Measurements from ENCODE around the gene LIG1. TPM values are rescaled to one million over a fixed set of nuclear protein-coding genes. Genes with fewer than 3 reads are reported as not detected.

LIG1 gene
- total and polyA plus RNA-seq, 2 experiments from 2014 or later: 9.3 to 14.5 TPM

DNA sequence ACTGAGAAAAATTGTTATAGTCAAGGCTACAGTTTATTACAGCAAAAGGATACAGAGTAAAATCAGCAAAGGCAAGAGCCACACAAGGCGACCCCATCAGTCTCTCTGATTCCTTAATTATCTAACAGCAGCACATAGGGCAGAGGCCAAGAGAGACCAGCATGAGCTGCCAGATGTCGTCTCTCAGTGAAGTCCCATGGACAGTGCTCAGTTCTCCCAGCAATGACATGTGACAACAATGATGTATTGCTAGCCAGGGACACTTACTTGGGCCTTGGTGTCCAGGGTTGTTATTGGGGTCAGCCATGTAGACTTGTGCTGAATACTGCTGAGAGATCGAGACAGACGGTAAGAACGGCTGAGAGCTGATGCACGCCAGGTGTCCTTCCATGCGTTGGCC lies 22.6 kb upstream of the LIG1 start:
- Histone ChIP-seq H3F3A (ENCODE audit: insufficient read depth) (no peaks in the 10 kb centered on the region), H3K4me2 (ENCODE audit: unreplicated experiment) (no peak overlapping the region), H3K9ac (no peak overlapping the region), H3K9me2 (ENCODE audit: insufficient read depth) (no peaks in the 10 kb centered on the region), H3K79me2 (ENCODE audit: insufficient read depth) (no peaks in the 10 kb centered on the region), H2AFZ (no peak overlapping the region), H3K36me3 (ENCODE audit: low read depth) (no peaks in the 10 kb centered on the region), H3K9me3 (ENCODE audit: low read depth) (no peaks in the 10 kb centered on the region), H3K27me3 (replicated peaks; ENCODE audit: insufficient read depth) (no peaks in the 10 kb centered on the region), H3K27ac (no peak overlapping the region), H3K4me1 (ENCODE audit: insufficient read depth) (no peaks in the 10 kb centered on the region), H3K4me3 (no peak overlapping the region), H4K20me1 (ENCODE audit: insufficient read depth) (no peaks in the 10 kb centered on the region)
- 81% methylated on average over 7 of the region's 7 CpGs for WGBS, 2 experiments (ENCODE audit: low coverage in 1 of 2, low lambda C conversion rate in 2 of 2, missing lambda C conversion rate in 2 of 2)
- in situ Hi-C loops (cut with MboI): no loop called here
- TF ChIP-seq EZH2 (IDR thresholded peaks at IDR 0.05; ENCODE audit: insufficient read depth, poor library complexity, severe bottlenecking) (no peak), EZH2phosphoT487 (IDR thresholded peaks at IDR 0.05; ENCODE audit: insufficient read depth, low read depth) (no peak)
- no peak for DNase-seq

DNA sequence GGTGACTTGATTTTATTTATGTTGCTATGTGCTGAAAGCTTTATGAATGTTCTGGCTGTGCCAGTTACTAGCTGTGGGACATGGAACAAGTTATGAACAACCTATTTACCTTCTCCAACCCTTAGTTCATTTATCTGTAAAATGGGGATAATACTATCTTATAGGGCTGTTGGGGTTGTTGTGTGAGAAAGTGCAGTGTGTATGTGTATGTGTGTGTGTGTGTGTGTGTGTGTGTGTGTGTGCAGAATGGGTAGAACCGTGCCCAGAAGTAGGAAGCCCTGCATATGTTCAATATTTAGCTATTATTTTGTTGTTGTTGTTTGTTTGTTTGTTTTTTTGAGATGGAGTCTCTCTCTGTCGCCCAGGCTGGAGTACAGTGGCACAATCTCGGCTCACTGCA lies 20.7 kb upstream of the LIG1 start:
- DNase-seq: no peak
- H3K27ac ChIP-seq: no peak overlapping the region
- no peaks in the 10 kb centered on the region for H3F3A ChIP-seq (ENCODE audit: insufficient read depth)
- no peaks in the 10 kb centered on the region for H3K27me3 ChIP-seq (replicated peaks; ENCODE audit: insufficient read depth)
- no peaks in the 10 kb centered on the region for H3K9me2 ChIP-seq (ENCODE audit: insufficient read depth)
- in situ Hi-C loops (cut with MboI): no loop called here
- no peaks in the 10 kb centered on the region for H3K4me1 ChIP-seq (ENCODE audit: insufficient read depth)
- no peak overlapping the region for H3K4me2 ChIP-seq (ENCODE audit: unreplicated experiment)
- H3K36me3 ChIP-seq (ENCODE audit: low read depth): no peaks in the 10 kb centered on the region
- no peaks in the 10 kb centered on the region for H3K79me2 ChIP-seq (ENCODE audit: insufficient read depth)
- TF ChIP-seq EZH2phosphoT487 (IDR thresholded peaks at IDR 0.05; ENCODE audit: insufficient read depth, low read depth) (no peak), EZH2 (IDR thresholded peaks at IDR 0.05; ENCODE audit: insufficient read depth, poor library complexity, severe bottlenecking) (no peak)
- H3K9ac ChIP-seq: no peak overlapping the region
- no peaks in the 10 kb centered on the region for H3K9me3 ChIP-seq (ENCODE audit: low read depth)
- no peaks in the 10 kb centered on the region for H4K20me1 ChIP-seq (ENCODE audit: insufficient read depth)
- H3K4me3 ChIP-seq: no peak overlapping the region
- no peak overlapping the region for H2AFZ ChIP-seq
- WGBS, 2 experiments (ENCODE audit: low coverage in 1 of 2, low lambda C conversion rate in 2 of 2, missing lambda C conversion rate in 2 of 2): 96 to 97% methylated on average over 3 of the region's 3 CpGs

DNA sequence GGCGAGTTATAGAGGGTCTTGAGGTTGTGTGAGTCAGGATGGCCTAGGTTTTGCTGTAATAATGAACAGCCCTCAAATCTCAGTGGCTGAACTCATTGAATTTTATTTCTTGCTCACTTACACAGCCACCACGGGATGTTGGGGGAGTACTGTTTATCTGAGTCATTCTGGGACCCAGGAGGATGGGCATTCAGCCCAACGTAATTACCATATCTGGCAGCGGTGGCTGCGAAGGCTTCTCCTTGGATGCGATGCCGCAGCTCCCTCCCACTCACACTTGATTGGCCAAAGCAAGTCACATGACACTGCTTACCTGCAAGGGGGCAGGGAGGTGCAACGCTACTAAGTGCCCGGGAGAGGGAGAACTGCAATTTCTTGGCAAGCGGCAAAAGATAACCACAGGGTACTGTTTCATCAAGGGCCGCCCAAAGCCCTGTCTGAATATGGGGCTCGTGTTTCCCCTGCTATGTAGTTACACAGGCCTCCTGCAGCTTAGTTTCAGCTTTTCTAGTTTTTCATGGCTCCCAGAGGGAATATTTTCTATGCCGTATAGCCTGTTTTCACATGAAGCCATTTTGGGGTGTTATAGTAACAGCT lies 20.2 kb upstream of the LIG1 start:
- Histone ChIP-seq H4K20me1 (ENCODE audit: insufficient read depth) (no peaks in the 10 kb centered on the region), H3K79me2 (ENCODE audit: insufficient read depth) (no peaks in the 10 kb centered on the region), H3K9ac (no peak overlapping the region), H3K36me3 (ENCODE audit: low read depth) (no peaks in the 10 kb centered on the region), H3K4me1 (ENCODE audit: insufficient read depth) (no peaks in the 10 kb centered on the region), H3K4me3 (no peak overlapping the region), H3F3A (ENCODE audit: insufficient read depth) (no peaks in the 10 kb centered on the region), H2AFZ (no peak overlapping the region), H3K9me3 (ENCODE audit: low read depth) (no peaks in the 10 kb centered on the region), H3K9me2 (ENCODE audit: insufficient read depth) (no peaks in the 10 kb centered on the region), H3K27me3 (replicated peaks; ENCODE audit: insufficient read depth) (no peaks in the 10 kb centered on the region), H3K27ac (no peak overlapping the region), H3K4me2 (ENCODE audit: unreplicated experiment) (no peak overlapping the region)
- TF ChIP-seq EZH2 (IDR thresholded peaks at IDR 0.05; ENCODE audit: insufficient read depth, poor library complexity, severe bottlenecking): no peak
- TF ChIP-seq EZH2phosphoT487 (IDR thresholded peaks at IDR 0.05; ENCODE audit: insufficient read depth, low read depth): no peak
- WGBS, 2 experiments (ENCODE audit: low coverage in 1 of 2, low lambda C conversion rate in 2 of 2, missing lambda C conversion rate in 2 of 2): 80 to 85% methylated on average over 13 of the region's 13 CpGs
- DNase-seq: no peak
- in situ Hi-C loops (cut with MboI): no loop called here

DNA sequence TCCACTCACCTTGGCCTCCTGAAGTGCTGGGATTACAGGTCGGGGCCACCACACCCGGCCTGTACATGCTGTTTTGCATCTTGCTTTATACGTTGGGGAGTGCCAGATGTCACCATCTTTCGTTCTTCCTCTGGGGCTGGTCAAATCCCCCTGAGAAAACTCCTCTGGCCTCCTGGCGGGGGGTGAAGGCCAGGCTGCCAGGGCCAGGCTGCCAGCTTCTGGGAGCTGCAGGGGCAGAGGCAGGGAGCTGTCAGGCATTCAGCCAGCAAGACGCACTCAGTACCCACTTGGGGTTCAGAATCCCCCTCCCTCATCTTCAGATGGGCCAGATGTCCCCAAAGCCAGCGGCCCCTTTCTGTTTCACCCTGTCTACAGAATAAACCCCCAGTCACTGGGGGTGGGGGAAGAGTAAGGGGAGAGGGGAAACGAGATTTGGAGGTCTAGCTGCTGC lies 16.4 kb upstream of the LIG1 start:
- H3K9me3 ChIP-seq (ENCODE audit: low read depth): no peaks in the 10 kb centered on the region
- H3K36me3 ChIP-seq (ENCODE audit: low read depth): peaks cover 4% of the 10 kb centered on the region; the same call in 1 of the 2 replicates
- H3K79me2 ChIP-seq (ENCODE audit: insufficient read depth): no peaks in the 10 kb centered on the region
- no peaks in the 10 kb centered on the region for H3K9me2 ChIP-seq (ENCODE audit: insufficient read depth)
- no peak overlapping the region for H3K4me3 ChIP-seq
- WGBS, 2 experiments (ENCODE audit: low coverage in 1 of 2, low lambda C conversion rate in 2 of 2, missing lambda C conversion rate in 2 of 2): 83 to 90% methylated on average over 8 of the region's 8 CpGs
- no peaks in the 10 kb centered on the region for H3K4me1 ChIP-seq (ENCODE audit: insufficient read depth)
- no peak for TF ChIP-seq EZH2phosphoT487 (IDR thresholded peaks at IDR 0.05; ENCODE audit: insufficient read depth, low read depth)
- no peak for TF ChIP-seq EZH2 (IDR thresholded peaks at IDR 0.05; ENCODE audit: insufficient read depth, poor library complexity, severe bottlenecking)
- no peak for DNase-seq
- no peak overlapping the region for H3K4me2 ChIP-seq (ENCODE audit: unreplicated experiment)
- H3K27me3 ChIP-seq (replicated peaks; ENCODE audit: insufficient read depth): no peaks in the 10 kb centered on the region
- no peak overlapping the region for H2AFZ ChIP-seq
- H3K27ac ChIP-seq: no peak overlapping the region
- in situ Hi-C loops (cut with MboI): no loop called here
- H4K20me1 ChIP-seq (ENCODE audit: insufficient read depth): no peaks in the 10 kb centered on the region
- no peak overlapping the region for H3K9ac ChIP-seq
- H3F3A ChIP-seq (ENCODE audit: insufficient read depth): no peaks in the 10 kb centered on the region
